Uterus (tissue), 2 donors: ENCODE data around the gene LBR.

Source experiments
- POLR2A ChIP-seq, 2 donors: fragments of 450-650 bp; IDR thresholded peaks; one replicate each; pipeline ENCODE4 v1.6.1; 2016; ENCODE audit warnings: antibody characterized with exemption in 2 of 2, mild to moderate bottlenecking in 1 of 2, moderate library complexity in 1 of 2
- TF ChIP-seq, protein P1 (sequence below), 4 experiments: fragments of 200-600 bp in 2 of 4; fragments of 450-650 bp in 2 of 4; sonication (generic) in 2 of 4; IDR thresholded peaks; one replicate each; pipeline ENCODE4 v1.5.1; 2016 to 2019; ENCODE audit warnings: antibody characterized with exemption in 4 of 4, mild to moderate bottlenecking in 2 of 4, moderate library complexity in 1 of 4

DNA sequence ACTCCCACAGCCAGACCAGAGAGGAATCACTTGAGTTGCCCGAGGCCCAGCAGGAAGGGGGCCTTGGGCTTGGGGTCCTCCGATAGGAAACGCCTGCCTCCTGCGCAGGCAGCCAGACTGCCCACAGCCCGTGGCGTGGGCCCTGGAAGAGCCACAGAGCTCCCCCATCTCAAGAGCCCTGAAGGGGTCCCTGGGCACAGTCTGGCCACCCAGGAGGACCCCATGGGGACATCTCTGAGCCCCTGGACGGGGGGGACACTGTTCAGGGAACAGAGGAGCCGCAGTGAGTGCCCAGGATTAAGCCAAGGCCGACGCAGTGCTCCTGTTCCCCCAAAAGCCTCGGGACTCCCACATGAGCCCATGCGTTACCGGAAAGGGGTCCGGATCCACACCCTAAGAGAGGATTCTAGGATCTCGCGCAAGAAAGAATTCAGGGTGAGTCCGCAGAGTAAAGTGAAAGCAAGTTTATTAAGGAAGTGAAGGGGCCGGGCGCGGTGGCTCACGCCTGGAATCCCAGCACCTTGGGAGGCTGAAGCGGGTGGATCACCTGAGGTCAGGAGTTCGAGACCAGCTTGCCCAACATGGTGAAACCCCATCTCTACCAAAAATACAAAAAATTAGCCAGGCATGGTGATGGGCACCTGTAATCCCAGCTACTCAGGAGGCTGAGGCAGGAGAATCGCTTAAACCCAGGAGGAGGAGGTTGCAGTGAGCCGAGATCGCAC lies 38.1 kb upstream of the LBR start:
- TF ChIP-seq, protein P1, sequence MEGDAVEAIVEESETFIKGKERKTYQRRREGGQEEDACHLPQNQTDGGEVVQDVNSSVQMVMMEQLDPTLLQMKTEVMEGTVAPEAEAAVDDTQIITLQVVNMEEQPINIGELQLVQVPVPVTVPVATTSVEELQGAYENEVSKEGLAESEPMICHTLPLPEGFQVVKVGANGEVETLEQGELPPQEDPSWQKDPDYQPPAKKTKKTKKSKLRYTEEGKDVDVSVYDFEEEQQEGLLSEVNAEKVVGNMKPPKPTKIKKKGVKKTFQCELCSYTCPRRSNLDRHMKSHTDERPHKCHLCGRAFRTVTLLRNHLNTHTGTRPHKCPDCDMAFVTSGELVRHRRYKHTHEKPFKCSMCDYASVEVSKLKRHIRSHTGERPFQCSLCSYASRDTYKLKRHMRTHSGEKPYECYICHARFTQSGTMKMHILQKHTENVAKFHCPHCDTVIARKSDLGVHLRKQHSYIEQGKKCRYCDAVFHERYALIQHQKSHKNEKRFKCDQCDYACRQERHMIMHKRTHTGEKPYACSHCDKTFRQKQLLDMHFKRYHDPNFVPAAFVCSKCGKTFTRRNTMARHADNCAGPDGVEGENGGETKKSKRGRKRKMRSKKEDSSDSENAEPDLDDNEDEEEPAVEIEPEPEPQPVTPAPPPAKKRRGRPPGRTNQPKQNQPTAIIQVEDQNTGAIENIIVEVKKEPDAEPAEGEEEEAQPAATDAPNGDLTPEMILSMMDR (IDR thresholded peaks at IDR 0.05) = no peak
- no peak for TF ChIP-seq POLR2A (IDR thresholded peaks at IDR 0.05)
